A549 (cell line): ENCODE data around the gene ZNF106. TPM values are rescaled to one million over a fixed set of nuclear protein-coding genes. Genes with fewer than 3 reads are reported as not detected.

Experiments used
- ATAC-seq, 2 experiments: fragments of 200-7000 bp in 1 of 2; fragments of >200 bp in 1 of 2; cut with Nextera tagmentation in 1 of 2; cut with Tn5 transposase in 1 of 2; 3 replicates each; pipeline versions ENCODE4 v1.8.0 to v1.9.1; 2018 to 2020; ENCODE audit warnings: mild to moderate bottlenecking in 1 of 2, moderate library complexity in 1 of 2
- CTCF ChIA-PET: fragments of 300-600 bp; sonication (Branson Sonifier 250); formaldehyde crosslinking; extraction: SDS; loops from one replicate; lab custom pipeline; 2021; ENCODE audit warnings: antibody characterized with exemption, inconsistent platforms; lab: Yijun Ruan, JAX
- POLR2A ChIA-PET: fragments of 350-600 bp; formaldehyde crosslinking; extraction: SDS; loops from one replicate; lab custom pipeline; 2021; ENCODE audit warnings: antibody characterized with exemption, inconsistent platforms; lab: Yijun Ruan, JAX
- DNase-seq, 2 experiments: peaks; one replicate each; pipeline versions ENCODE4 v3.0.0 to v3.0.0-alpha.2; 2011 to 2016; ENCODE audit warnings: low read depth in 1 of 2, low spot score in 1 of 2
- FAIRE-seq: peaks from 2 replicates; lab custom pipeline; 2011; peaks lifted over from hg19 to GRCh38; lab: Jason Lieb, UNC
- H3K27ac ChIP-seq, 2 experiments: fragments of >200 bp; sonication (Bioruptor Twin); formaldehyde crosslinking; 3 replicates each; pipeline ENCODE4 v1.5.1; 2016 to 2017
- H3K4me1 ChIP-seq: fragments of >200 bp; sonication (Bioruptor Twin); formaldehyde crosslinking; 3 replicates; pipeline ENCODE4 v1.6.1; 2016
- H3K4me2 ChIP-seq: fragments of >200 bp; sonication (Bioruptor Twin); formaldehyde crosslinking; 3 replicates; pipeline ENCODE4 v1.6.1; 2016
- H3K4me3 ChIP-seq: fragments of >200 bp; sonication (Bioruptor Twin); formaldehyde crosslinking; 3 replicates; pipeline ENCODE4 v1.5.1; 2016
- H3K9me3 ChIP-seq: fragments of >200 bp; sonication (Bioruptor Twin); formaldehyde crosslinking; 3 replicates; pipeline ENCODE4 v1.6.1; 2016
- ATOH8 ChIP-seq: fragments of 250-450 bp; sonication (Bioruptor Pico); IDR thresholded peaks from 2 replicates; pipeline ENCODE4 v1.5.0; 2020; ENCODE audit warnings: low read depth, mild to moderate bottlenecking, moderate library complexity
- CHD2 ChIP-seq: fragments of 150-350 bp; IDR thresholded peaks from 2 replicates; pipeline ENCODE4 v1.6.1; 2014; ENCODE audit warnings: low read length; ENCODE audit not compliant: partially characterized antibody
- E2F6 ChIP-seq: IDR thresholded peaks from 2 replicates; pipeline ENCODE4 v1.6.1; 2012; ENCODE audit warnings: low read depth, borderline replicate concordance
- EHF ChIP-seq: fragments of 250-450 bp; sonication (Bioruptor Pico); IDR thresholded peaks from 2 replicates; pipeline ENCODE4 v1.5.0; 2020; ENCODE audit warnings: mild to moderate bottlenecking
- EP300 ChIP-seq, 2 experiments: fragments of >200 bp; sonication (Bioruptor Twin); formaldehyde crosslinking; IDR thresholded peaks; 2 replicates in 1 of 2; 3 replicates in 1 of 2; pipeline ENCODE4 v1.6.1; 2016 to 2017
- HDAC2 ChIP-seq: fragments of 200-600 bp; sonication (generic); IDR thresholded peaks from 2 replicates; pipeline ENCODE4 v1.6.1; 2016
- HMGXB4 ChIP-seq: fragments of 250-450 bp; sonication (Bioruptor Pico); IDR thresholded peaks from 2 replicates; pipeline ENCODE4 v1.5.0; 2021; ENCODE audit warnings: mild to moderate bottlenecking, moderate library complexity, borderline replicate concordance
- HOXA7 ChIP-seq: fragments of 250-450 bp; sonication (Bioruptor Pico); IDR thresholded peaks from 2 replicates; pipeline ENCODE4 v1.5.0; 2020; ENCODE audit warnings: mild to moderate bottlenecking, moderate library complexity
- JUN ChIP-seq, 2 experiments: fragments of >200 bp; sonication (Bioruptor Twin); formaldehyde crosslinking; IDR thresholded peaks; 2 replicates in 1 of 2; 3 replicates in 1 of 2; pipeline ENCODE4 v1.6.1; 2016 to 2017
- JUNB ChIP-seq: fragments of >200 bp; sonication (Bioruptor Twin); formaldehyde crosslinking; IDR thresholded peaks from 2 replicates; pipeline ENCODE4 v1.6.1; 2016
- KDM5A ChIP-seq: fragments of 200-600 bp; sonication (generic); IDR thresholded peaks from 2 replicates; pipeline ENCODE4 v1.6.1; 2016; ENCODE audit warnings: antibody characterized with exemption, mild to moderate bottlenecking
- PBX3 ChIP-seq: IDR thresholded peaks from 2 replicates; pipeline ENCODE4 v1.6.1; 2012
- POLR2A ChIP-seq: IDR thresholded peaks from 2 replicates; pipeline ENCODE4 v1.6.1; 2012; ENCODE audit warnings: mild to moderate bottlenecking, low read length
- RAD21 ChIP-seq, 2 experiments: fragments of >200 bp in 1 of 2; sonication (Bioruptor Twin) in 1 of 2; formaldehyde crosslinking in 1 of 2; IDR thresholded peaks in 1 of 2; conservative IDR thresholded peaks in 1 of 2; 2 replicates in 1 of 2; 3 replicates in 1 of 2; pipeline ENCODE4 v1.6.1; 2012 to 2018; ENCODE audit warnings: inconsistent platforms in 1 of 2
- SREBF2 ChIP-seq: fragments of 450-650 bp; IDR thresholded peaks from 2 replicates; pipeline ENCODE4 v1.6.1; 2014; ENCODE audit warnings: mild to moderate bottlenecking, moderate library complexity
- ZC3H11A ChIP-seq: fragments of 450-650 bp; IDR thresholded peaks from 2 replicates; pipeline ENCODE4 v1.6.1; 2014; ENCODE audit warnings: antibody characterized with exemption, mild to moderate bottlenecking
- WGBS: methylation state at CpG from one replicate; pipeline ENCODE4 v1.1.6; 2017; ENCODE audit errors: missing lambda C conversion rate; 5-methylcytosine and 5-hydroxymethylcytosine counted together
- polyA plus RNA-seq, 4 experiments: library from polyadenylated mRNA; depleted of rRNA in 3 of 4; stranded (reverse); fragments of >200 nt; fragmentation: RNase III in 1 of 4; extraction: RNeasy Plus Mini Kit Qiagen cat#74134 plus additional on column Dnase treatment in 1 of 4; gene quantifications; 2 replicates in 3 of 4; 3 replicates in 1 of 4; pipeline ENCODE4 v1.2.3, GENCODE V29; 2011 to 2017

ZNF106 gene
- polyA plus RNA-seq, 2 of the 4 experiments (the other 2 are of a cell fraction): 7.8 to 19.3 TPM

GRCh38 chr15:42465520-42466259 is 25.3 kb downstream of the ZNF106 start (continued):
- no peak for TF ChIP-seq HMGXB4 (CRISPR knock-in tag)
- TF ChIP-seq EHF: no peak
- TF ChIP-seq JUN (IDR thresholded peaks at IDR 0.05): no peak
- no peak for TF ChIP-seq CHD2
- no peak for TF ChIP-seq HDAC2
- TF ChIP-seq ZC3H11A: no peak
- TF ChIP-seq EP300 (IDR thresholded peaks at IDR 0.05): no peak
- no peak for TF ChIP-seq E2F6
- no peak for TF ChIP-seq RAD21 (conservative IDR thresholded peaks at IDR 0.05 in 1 of 2, IDR thresholded peaks at IDR 0.05 in 1 of 2)
- TF ChIP-seq KDM5A: no peak

GRCh38 chr15:42461261-42461660 is 29.7 kb downstream of the ZNF106 start:
- ChIA-PET POLR2A (interaction anchor here (0.5 kb wide), 1 partner anchor 45 kb away, joined by 3 read pairs; no protein-coding TSS in a partner anchor), CTCF (no interaction called here)
- Histone ChIP-seq H3K4me1 (no peaks in the 10 kb centered on the region), H3K27ac (no peak overlapping the region), H3K9me3 (no peaks in the 10 kb centered on the region), H3K4me3 (no peak overlapping the region)
- no peak for DNase-seq
- no peak for TF ChIP-seq ATOH8 (CRISPR knock-in tag)
- TF ChIP-seq JUNB: no peak
- no peak for TF ChIP-seq HOXA7 (CRISPR knock-in tag)
- no peak for TF ChIP-seq POLR2A
- TF ChIP-seq PBX3: no peak
- no peak for TF ChIP-seq KDM5A
- TF ChIP-seq, all 56 proteins: peak for 0
- 90% methylated on average over 3 of the region's 3 CpGs for WGBS
- FAIRE-seq: no peak
- H3K4me2 ChIP-seq: no peak overlapping the region
- ATAC-seq: no peak

- POLR2A ChIA-PET: interaction anchor here (1.4 kb wide), 1 partner anchor 184 kb away, joined by 3 read pairs; the partner anchor contains the start of genes GANC and TMEM87A
- H3K4me2 ChIP-seq: no peak overlapping the region
- no peaks in the 10 kb centered on the region for H3K4me1 ChIP-seq
- no peak for FAIRE-seq
- DNase-seq: no peak
- H3K4me3 ChIP-seq: no peak overlapping the region
- H3K27ac ChIP-seq: no peak overlapping the region
- 94% methylated on average over 8 of the region's 8 CpGs for WGBS
- CTCF ChIA-PET: no interaction called here
- H3K9me3 ChIP-seq: no peaks in the 10 kb centered on the region
- TF ChIP-seq EP300 (IDR thresholded peaks at IDR 0.05) (no peak), SREBF2 (no peak)
- TF ChIP-seq, all 56 proteins: peak for 0
- no peak for ATAC-seq
Measured at GRCh38 chr15:42457445-42458442, 33.2 kb downstream of the ZNF106 start.
